Smooth muscle cell (in vitro differentiated cells): ENCODE results near the gene SRGAP3. TPM values are rescaled to one million over a fixed set of nuclear protein-coding genes. Genes with fewer than 3 reads are reported as not detected.

Source experiments
- DNase-seq: peaks from one replicate; lab custom pipeline; 2025; ENCODE audit not compliant: unreplicated experiment; lab: John Stamatoyannopoulos, UW
- H2AFZ ChIP-seq: fragments of 200-600 bp; sonication (generic); 2 replicates; pipeline ENCODE4 v1.6.0; 2016; ENCODE audit warnings: antibody characterized with exemption, low read depth, mild to moderate bottlenecking
- H3F3A ChIP-seq: fragments of 200-600 bp; sonication (generic); 2 replicates; pipeline ENCODE4 v1.6.0; 2017; ENCODE audit warnings: antibody characterized with exemption, low read depth
- H3K27ac ChIP-seq: fragments of 200-600 bp; sonication (generic); 2 replicates; pipeline ENCODE4 v1.5.1; 2016; ENCODE audit warnings: low read depth, mild to moderate bottlenecking
- H3K27me3 ChIP-seq: fragments of 200-600 bp; sonication (generic); 2 replicates; pipeline ENCODE4 v1.6.1; 2016; ENCODE audit warnings: low read depth, mild to moderate bottlenecking
- H3K36me3 ChIP-seq: fragments of 200-600 bp; sonication (generic); 2 replicates; pipeline ENCODE4 v1.5.1; 2016; ENCODE audit warnings: low read depth
- H3K4me1 ChIP-seq: fragments of 200-600 bp; sonication (generic); 2 replicates; pipeline ENCODE4 v1.5.1; 2016; ENCODE audit warnings: low read depth
- H3K4me2 ChIP-seq: fragments of 200-600 bp; sonication (generic); 2 replicates; pipeline ENCODE4 v1.6.0; 2016; ENCODE audit warnings: mild to moderate bottlenecking
- H3K4me3 ChIP-seq: fragments of 200-600 bp; sonication (generic); 2 replicates; pipeline ENCODE4 v1.5.1; 2016; ENCODE audit warnings: mild to moderate bottlenecking
- H3K79me2 ChIP-seq: fragments of 200-600 bp; sonication (generic); 2 replicates; pipeline ENCODE4 v1.6.0; 2016; ENCODE audit warnings: low read depth, mild to moderate bottlenecking
- H3K9ac ChIP-seq: fragments of 200-600 bp; sonication (generic); 2 replicates; pipeline ENCODE4 v1.6.0; 2016; ENCODE audit warnings: low read depth
- H3K9me3 ChIP-seq: fragments of 200-600 bp; sonication (generic); replicated peaks from 2 replicates; pipeline ENCODE4 v1.5.1; 2016; ENCODE audit warnings: low read depth
- H4K20me1 ChIP-seq: fragments of 200-600 bp; sonication (generic); 2 replicates; pipeline ENCODE4 v1.6.0; 2016; ENCODE audit warnings: low read depth
- WGBS: methylation state at CpG from one replicate; pipeline ENCODE4 v1.1.7; 2016; ENCODE audit warnings: low lambda C conversion rate; 5-methylcytosine and 5-hydroxymethylcytosine counted together
- polyA plus RNA-seq: library from polyadenylated mRNA; unstranded; fragments of >200 nt; fragmentation: Nextera tagmentation; extraction: Ambion mirVana; gene quantifications from 2 replicates; pipeline ENCODE4 v1.2.1, GENCODE V29; 2016
- total RNA-seq: library from RNA; depleted of rRNA; stranded (reverse); fragments of >200 nt; gene quantifications from 2 replicates; pipeline ENCODE4 v1.2.3, GENCODE V29; 2014
- TF ChIP-seq, protein P1 (sequence below): fragments of 200-600 bp; sonication (generic); IDR thresholded peaks from 2 replicates; pipeline ENCODE4 v1.5.1; 2017; ENCODE audit warnings: borderline replicate concordance, mild to moderate bottlenecking, antibody characterized with exemption; ENCODE audit not compliant: insufficient read depth, poor library complexity, severe bottlenecking

The SRGAP3 gene
- total and polyA plus RNA-seq, 2 experiments from 2014 or later = 1.5 to 3.1 TPM

DNA sequence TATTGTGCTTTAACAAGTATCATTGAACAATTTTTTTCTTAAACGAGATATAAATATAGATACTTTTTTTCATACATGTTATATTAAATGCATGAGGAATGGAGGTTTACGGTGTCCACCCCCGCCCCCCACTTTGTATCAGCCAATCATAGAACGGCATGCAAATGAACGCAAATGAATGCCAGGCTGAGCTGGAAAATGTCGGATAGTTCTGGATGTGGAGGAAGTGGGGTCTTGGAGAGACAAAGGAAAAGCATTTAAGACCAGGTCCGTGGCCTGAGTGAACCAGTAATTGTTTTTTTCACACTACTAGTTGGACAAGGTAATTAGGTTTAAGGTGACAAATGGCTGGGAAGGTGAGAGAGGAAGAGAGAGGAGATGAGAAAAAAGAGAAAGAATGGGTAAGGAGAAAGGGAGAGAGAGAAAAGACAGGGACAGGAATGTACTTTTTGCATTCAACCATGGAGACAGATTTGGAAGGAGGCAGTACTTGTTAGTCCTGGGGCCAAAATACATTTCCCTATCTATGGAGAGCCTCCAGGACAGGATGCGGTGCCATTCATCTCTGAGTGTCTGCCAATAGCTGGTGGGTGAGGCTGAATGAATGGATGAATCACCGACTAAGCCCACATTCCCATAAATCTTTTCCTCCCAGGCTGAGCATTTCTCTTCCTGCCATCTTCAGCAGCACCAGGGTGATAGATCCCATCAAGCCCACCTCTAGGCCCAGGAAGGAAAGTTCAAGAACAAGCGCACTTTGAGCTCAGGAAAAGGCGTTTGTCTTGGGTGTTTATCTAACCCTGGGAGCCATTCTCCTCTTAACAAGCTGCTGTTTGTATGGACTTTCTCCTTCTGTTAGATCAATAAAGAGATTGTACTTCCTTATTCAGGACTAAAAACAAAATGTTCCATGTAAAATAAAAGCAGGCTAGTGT, 284.7 kb downstream of the SRGAP3 start:
- TF ChIP-seq, protein P1, sequence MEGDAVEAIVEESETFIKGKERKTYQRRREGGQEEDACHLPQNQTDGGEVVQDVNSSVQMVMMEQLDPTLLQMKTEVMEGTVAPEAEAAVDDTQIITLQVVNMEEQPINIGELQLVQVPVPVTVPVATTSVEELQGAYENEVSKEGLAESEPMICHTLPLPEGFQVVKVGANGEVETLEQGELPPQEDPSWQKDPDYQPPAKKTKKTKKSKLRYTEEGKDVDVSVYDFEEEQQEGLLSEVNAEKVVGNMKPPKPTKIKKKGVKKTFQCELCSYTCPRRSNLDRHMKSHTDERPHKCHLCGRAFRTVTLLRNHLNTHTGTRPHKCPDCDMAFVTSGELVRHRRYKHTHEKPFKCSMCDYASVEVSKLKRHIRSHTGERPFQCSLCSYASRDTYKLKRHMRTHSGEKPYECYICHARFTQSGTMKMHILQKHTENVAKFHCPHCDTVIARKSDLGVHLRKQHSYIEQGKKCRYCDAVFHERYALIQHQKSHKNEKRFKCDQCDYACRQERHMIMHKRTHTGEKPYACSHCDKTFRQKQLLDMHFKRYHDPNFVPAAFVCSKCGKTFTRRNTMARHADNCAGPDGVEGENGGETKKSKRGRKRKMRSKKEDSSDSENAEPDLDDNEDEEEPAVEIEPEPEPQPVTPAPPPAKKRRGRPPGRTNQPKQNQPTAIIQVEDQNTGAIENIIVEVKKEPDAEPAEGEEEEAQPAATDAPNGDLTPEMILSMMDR = no peak
- 62% methylated on average over 11 of the region's 11 CpGs for WGBS
- H3K9ac ChIP-seq = no peak overlapping the region
- H3K9me3 ChIP-seq = no peaks in the 10 kb centered on the region
- no peak overlapping the region for H3K4me2 ChIP-seq
- H4K20me1 ChIP-seq = no peaks in the 10 kb centered on the region
- peaks cover 32% of the 10 kb centered on the region for H3K79me2 ChIP-seq
- H3K27me3 ChIP-seq = peaks cover 12% of the 10 kb centered on the region
- peak overlapping the region; percentile 37 for H2AFZ ChIP-seq
- no peak overlapping the region for H3K27ac ChIP-seq
- no peaks in the 10 kb centered on the region for H3K36me3 ChIP-seq
- no peak overlapping the region for H3K4me3 ChIP-seq
- no peak for DNase-seq
- peaks cover 10% of the 10 kb centered on the region for H3K4me1 ChIP-seq
- no peaks in the 10 kb centered on the region for H3F3A ChIP-seq

DNA sequence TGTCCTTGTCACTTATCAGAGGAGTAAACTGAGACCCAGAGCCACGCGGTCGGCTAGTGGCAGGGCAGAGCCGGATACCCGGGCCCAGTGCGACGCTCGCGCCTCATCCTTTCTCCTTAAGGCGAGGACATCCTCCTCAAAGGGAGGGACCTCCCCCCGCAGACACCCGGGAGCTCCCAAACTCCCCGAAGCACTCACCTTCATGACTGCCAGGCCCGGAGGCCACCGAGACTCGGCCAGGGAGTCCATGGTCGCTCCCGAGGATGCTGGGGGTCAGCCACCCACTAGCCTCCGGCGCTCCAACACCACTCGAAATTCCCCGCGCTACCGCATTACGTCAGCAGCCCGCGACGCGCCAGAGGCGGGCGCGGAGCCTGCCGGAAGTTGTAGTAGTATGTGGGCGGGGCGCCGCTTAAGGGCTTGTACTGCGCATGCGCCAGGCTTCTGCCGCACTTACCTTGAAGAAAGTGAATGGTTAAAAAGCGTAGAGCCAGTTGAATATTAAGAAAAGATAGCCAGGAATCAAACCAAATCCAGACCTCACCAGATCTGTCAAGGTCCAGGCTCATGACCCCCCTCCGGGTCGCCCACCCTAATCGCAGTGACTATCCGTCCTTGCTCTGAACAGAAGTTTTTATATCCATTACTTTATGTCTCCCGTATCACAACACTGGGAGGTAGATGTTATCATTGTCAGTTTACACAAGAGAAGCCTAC, 286.2 kb downstream of the SRGAP3 start, which contains the start of gene RAD18:
RAD18 (minus strand) TSS at position 336 of the 717 bp plus-strand sequence; CDS start at position 249, 87 bp downstream.
- peaks cover 10% of the 10 kb centered on the region for H3K4me1 ChIP-seq
- no peaks in the 10 kb centered on the region for H3K27me3 ChIP-seq
- H4K20me1 ChIP-seq = no peaks in the 10 kb centered on the region
- peak within 1 kb of the TSS; percentile 67 for H3K27ac ChIP-seq
- peak within 1 kb of the TSS; percentile 92 for H3K4me2 ChIP-seq
- peaks cover 4% of the 10 kb centered on the region for H3K36me3 ChIP-seq
- TF ChIP-seq, protein P1 = no peak
- H2AFZ ChIP-seq = peak within 1 kb of the TSS; percentile 99
- peak; percentile 70 for DNase-seq
- H3K4me3 ChIP-seq = peak within 1 kb of the TSS; percentile 82
- WGBS = 3% methylated on average over 45 of the region's 45 CpGs
- no peaks in the 10 kb centered on the region for H3F3A ChIP-seq
- H3K9ac ChIP-seq = peak within 1 kb of the TSS; percentile 91
- H3K9me3 ChIP-seq = no peaks in the 10 kb centered on the region
- H3K79me2 ChIP-seq = peaks cover 33% of the 10 kb centered on the region

DNA sequence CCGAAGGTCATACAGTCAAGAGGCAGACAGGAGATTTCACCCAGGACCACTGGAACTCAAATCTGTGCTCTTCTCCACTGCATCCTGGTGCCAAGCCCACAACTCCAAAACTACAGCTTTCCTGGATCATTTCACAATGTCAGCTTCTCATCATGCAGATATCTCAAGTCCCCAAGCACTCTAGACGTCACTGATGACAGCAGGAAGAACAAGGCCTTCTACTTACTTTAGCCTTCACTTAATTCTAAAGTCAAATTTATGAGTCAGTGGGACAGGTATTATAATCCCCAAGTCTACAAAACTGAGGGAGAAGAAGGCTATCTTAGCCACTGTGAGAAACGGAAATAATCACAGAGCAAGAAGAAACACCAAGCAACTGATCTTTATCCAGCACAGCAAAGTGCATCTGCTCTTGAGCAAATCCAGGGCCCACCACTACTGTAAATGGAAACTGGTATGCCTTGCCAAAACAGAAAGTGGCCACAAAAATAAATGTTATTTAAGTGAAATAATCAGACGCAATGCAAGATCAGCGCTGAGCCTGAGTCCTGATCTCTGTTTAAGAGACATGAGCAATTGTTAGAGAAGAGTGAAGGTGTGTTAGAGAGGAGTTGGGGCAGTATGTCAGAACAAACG, 287.1 kb downstream of the SRGAP3 start:
- peaks cover 10% of the 10 kb centered on the region for H3K4me1 ChIP-seq
- H3K79me2 ChIP-seq = peaks cover 33% of the 10 kb centered on the region
- no peaks in the 10 kb centered on the region for H3K9me3 ChIP-seq
- WGBS = 30% methylated on average over 6 of the region's 6 CpGs
- no peaks in the 10 kb centered on the region for H3K27me3 ChIP-seq
- H3K36me3 ChIP-seq = peaks cover 5% of the 10 kb centered on the region
- TF ChIP-seq, protein P1 = no peak
- no peaks in the 10 kb centered on the region for H3F3A ChIP-seq
- H3K4me2 ChIP-seq = peak overlapping the region; percentile 92
- no peaks in the 10 kb centered on the region for H4K20me1 ChIP-seq
- peak overlapping the region; percentile 91 for H3K9ac ChIP-seq
- H3K4me3 ChIP-seq = peak overlapping the region; percentile 82
- H3K27ac ChIP-seq = peak overlapping the region; percentile 67
- DNase-seq = no peak
- H2AFZ ChIP-seq = peak overlapping the region; percentile 99
